ENCODE results near the gene TRIM62. TPM values are rescaled to one million over a fixed set of nuclear protein-coding genes. Genes with fewer than 3 reads are reported as not detected.
"Not testable (repeated sequence)": the region's sequence is repeated elsewhere in the genome, so short reads cannot be mapped to it uniquely, and the experiment has no call there.

The TRIM62 gene
- total RNA-seq, 1 donor from 2014 or later, result 16.1 TPM

DNA sequence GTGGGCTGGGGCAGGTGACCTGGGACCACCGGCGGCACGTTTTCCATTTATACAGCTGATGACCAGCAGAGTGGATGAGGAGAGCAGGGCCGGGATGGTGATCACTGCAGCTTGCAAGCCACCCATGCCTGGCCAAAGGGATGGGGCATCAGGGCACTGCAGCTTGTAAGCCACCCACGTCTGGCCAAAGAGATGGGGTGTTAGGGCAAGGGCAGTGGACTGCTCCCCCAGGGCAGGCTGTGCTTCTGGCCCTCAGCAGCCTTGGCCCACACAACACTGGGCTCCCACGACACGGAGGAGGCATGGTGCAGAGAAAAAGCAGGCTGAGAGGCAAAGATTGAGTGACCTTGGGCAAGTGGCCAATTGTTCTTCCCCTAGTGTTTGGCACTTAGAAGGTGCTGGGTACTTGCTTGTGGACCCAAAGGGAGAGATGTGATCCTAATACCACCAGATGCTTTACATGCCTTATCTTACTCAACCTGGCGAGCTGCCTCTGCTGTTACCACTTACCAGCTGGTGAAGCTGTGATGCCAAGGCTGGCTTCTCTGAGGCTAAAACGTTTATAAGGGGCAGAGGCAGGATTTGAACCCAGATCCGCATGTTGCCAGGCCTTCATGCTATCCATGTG, 48.3 kb downstream of the TRIM62 start:
- no peak for DNase-seq (ENCODE audit: low spot score)

GRCh38 chr1:33132549-33132948, 49.3 kb downstream of the TRIM62 start:
- DNase-seq (ENCODE audit: low spot score), result no peak

GRCh38 chr1:33131191-33131590, 50.7 kb downstream of the TRIM62 start:
- DNase-seq (ENCODE audit: low spot score), result peak; percentile 1

- peak; percentile 19 for DNase-seq (ENCODE audit: low spot score)
Observed at GRCh38 chr1:33130297-33130696, 51.5 kb downstream of the TRIM62 start.

GRCh38 chr1:33128781-33129180, 53.1 kb downstream of the TRIM62 start:
- peak; percentile 27 for DNase-seq (ENCODE audit: low spot score)

DNA sequence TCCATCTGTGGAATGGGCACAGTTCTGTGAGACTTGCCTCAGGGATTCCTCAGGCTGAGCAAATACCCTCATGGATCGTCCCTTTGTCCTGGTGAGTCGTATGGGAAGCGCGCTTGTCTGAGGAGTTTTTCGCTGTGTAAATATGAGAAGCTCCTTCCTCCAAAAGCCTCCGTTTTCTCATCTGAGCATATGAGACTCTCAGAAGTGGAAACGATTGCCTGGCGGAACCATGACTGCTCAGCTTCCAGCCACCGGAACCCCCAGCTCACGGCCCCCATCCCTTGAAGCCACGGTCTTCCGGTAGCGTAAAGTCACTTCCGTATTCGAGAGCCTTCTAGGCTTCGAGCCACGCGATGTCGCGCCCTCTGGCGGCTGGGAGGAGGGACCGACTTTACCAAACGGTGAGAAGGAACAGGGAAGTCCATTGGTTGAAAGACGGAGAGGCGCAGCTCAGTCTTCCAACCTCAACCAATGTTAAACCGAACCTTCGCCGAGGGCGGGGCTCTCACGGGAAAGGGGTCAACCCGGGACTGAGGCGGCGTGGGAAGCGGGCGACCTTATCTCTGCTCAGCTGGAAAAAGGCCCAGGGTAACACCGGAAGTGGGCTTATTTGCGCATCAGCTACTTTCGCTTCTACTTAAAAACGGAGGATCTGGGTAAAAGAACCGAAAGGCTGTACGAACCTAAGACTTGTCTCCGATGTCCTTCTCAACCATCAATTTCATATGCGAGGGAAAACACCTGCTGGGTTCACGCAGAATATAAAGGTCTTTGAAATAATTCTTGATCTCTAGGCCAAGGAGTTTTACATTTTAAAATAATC, 54.6 kb downstream of the TRIM62 start:
- DNase-seq (ENCODE audit: low spot score), result peak; percentile 99

- DNase-seq (ENCODE audit: low spot score), result peak; percentile 39
Observed at GRCh38 chr1:33126411-33127000, 55.3 kb downstream of the TRIM62 start.

DNA sequence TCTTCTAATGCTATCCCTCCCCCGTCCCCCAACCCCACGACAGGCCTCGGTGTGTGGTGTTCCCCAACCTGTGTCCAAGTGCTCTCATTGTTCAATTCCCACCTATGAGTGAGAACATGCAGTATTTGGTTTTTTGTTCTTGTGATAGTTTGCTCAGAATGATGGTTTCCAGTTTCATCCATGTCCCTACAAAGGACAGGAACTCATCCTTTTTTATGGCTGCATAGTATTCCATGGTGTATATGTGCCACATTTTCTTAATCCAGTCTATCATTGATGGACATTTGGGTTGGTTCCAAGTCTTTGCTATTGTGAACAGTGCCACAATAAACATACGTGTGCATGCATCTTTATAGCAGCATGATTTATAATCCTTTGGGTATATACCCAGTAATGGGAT, 57.2 kb downstream of the TRIM62 start:
- peak; percentile 31 for DNase-seq (ENCODE audit: low spot score)

DNA sequence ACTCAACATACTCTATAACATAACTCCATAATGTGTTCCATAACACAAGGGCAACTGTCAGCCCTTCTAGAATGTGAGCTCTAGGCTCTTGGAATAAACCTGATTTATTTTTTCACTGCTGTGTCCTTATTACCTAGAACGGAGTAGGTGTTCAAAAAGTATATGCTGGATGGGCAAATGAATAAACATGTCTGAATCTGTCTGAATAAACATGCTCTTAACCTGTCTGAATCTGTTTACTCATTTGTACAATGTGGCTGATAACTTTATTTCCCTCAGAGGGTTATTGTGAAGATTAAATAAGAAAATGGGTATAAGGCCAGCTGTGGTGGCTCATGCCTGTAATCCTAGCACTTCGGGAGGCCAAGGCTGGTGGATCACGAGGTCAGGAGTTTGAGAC, 58.6 kb downstream of the TRIM62 start:
- no peak for DNase-seq (ENCODE audit: low spot score)

DNA sequence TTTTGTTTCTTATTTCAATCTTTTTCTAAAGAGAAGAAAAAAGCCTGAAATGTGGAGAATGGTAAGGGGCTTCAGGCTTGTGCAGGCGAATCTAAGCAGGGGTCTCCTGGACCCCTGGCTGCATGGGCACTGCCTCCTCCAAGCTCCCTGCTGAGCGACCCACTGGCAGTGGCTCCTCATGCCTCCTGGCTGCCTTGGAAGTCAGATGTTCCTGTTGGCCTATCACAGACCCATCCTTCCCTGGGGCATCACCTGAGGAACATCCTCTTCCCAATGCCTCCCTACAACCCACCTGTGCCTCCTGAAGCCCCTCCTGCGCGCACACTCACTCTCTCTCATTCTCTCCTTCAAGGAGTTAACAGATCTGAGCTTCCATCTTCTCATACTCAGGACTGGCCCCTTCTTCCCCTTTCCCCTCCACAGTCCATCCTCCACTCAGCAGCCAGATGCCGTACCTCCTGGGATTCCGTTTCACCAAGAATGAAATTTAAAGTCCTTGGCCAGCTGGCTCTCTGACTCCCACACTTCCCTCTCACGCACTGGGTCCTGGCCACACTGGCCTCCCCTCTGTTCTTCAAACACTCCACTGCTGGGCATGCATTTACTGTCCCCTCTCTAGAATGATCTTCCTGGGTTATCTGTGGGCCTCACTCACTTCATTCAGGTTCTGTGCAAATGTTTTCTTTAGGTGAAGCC, 59.2 kb downstream of the TRIM62 start:
- DNase-seq (ENCODE audit: low spot score), result peak; percentile 29

DNA sequence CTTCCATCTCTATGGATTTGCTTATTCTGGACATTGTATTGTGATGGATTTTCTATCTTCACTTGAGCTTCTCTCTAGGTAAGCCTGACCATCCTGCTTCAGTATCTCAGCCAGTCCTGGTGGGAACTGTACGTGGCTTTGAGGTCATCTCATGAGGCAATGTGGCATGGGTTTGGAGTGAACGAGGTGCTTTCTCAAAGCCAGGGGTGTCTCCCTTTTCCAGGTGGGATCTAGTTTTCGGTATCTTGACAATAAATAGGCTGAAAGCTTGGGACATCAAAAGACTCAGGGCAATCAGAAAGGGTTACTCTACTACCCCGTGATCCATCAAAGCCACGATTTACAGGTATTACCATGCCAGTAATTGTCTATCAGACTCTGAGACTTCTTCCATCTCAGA, 60.1 kb downstream of the TRIM62 start:
- DNase-seq (ENCODE audit: low spot score), result peak; percentile 15

GRCh38 chr1:33120436-33121231, 61.2 kb downstream of the TRIM62 start:
- DNase-seq (ENCODE audit: low spot score), result peak; percentile 29

- peak; percentile 39 for DNase-seq (ENCODE audit: low spot score)
Observed at GRCh38 chr1:33119532-33120217, 62.2 kb downstream of the TRIM62 start.

DNA sequence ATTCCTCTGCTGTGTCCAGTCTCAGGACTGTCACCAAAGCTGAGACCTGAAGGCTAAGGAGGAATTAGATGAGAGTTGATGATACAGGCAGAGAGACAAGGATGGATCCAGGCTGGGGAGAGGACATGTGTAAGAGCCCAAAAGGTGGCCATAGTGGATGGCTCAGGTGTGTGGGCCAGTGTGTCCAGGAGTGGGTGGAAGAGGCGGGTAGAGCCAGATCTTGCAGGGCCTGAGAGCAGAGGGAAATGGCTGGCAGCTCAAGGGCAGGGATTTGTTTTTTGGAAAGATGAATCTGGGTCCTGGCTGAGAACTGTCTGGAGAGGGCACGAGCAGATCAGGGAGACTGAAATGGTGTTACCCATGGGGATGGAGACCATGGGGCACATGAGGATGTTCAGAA, 62.8 kb downstream of the TRIM62 start:
- DNase-seq (ENCODE audit: low spot score), result peak; percentile 17

DNA sequence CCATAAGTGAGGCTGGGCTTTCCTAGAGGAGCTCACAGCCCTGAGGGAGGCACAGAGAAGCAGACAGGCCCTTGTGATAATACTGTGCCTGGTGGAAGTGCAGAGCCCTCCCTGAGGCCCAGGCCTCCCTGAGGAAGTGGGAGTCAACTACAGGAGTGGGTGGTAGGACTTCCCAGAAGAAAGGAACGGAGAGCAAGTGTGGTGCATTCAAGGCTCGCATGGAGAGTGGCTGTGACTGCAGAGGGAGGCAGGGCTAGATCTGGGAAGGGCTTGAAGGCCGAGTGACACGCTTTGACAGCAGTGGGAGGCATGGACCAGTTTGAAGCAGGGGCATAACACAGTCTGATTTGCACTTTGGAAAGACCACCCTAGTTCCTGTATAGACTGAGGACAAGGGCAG, 63.6 kb downstream of the TRIM62 start:
- DNase-seq (ENCODE audit: low spot score), result no peak

- peak; percentile 29 for DNase-seq (ENCODE audit: low spot score)
Observed at GRCh38 chr1:33117440-33118085, 64.3 kb downstream of the TRIM62 start.

DNA sequence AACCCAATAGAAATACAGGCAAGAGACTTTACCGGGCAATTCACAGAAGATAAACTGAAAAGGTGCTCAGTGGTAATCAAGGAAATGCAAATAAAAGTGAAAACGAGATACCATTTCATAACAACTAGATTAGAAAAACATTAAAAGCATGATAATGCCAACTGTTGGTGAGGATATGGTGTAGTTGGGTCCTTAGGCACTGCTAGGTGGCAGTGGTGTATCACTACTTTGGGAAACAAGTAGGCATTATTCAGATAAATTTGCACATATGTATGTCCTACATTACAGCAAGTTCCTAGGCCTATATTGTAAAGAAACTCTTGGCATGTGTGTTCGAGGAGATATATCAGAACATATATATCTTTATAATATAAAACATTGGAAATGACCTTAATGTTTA, 69.9 kb downstream of the TRIM62 start:
- peak; percentile 8 for DNase-seq (ENCODE audit: low spot score)

DNA sequence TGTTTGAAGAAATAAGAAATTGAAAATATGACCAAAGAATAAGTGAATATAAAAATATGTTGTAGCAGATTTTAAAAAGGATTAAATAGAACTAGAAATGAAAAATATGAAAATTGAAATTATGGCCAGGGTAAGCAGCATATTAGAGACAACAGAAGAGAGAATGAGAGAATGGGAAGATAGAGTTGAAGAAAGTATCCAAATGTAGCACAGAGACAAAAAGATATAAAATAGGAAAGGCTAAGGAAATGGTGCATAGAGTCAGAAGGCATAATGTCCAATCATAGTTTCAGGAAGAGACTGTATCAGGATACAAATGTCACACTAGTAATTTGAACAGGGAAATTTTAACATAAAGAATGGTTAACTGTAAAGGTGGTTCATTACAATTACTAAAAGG, 71.4 kb downstream of the TRIM62 start:
- no peak for DNase-seq (ENCODE audit: low spot score)

DNA sequence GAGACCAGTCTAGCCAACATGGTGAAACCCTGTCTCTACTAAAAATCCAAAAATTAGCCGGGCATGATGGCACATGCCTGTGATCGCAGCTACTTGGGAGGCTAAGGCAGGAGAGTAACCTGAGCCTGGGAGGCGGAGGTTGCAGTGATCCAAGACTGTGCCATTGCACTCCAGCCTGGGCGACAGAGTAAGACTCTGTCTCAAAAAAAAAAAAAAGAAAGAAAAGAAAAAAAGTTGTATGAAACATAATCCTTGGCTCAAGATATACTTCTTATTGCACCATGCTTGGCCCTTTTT, 81.8 kb downstream of the TRIM62 start:
- DNase-seq (ENCODE audit: low spot score), result not testable (repeated sequence)

DNA sequence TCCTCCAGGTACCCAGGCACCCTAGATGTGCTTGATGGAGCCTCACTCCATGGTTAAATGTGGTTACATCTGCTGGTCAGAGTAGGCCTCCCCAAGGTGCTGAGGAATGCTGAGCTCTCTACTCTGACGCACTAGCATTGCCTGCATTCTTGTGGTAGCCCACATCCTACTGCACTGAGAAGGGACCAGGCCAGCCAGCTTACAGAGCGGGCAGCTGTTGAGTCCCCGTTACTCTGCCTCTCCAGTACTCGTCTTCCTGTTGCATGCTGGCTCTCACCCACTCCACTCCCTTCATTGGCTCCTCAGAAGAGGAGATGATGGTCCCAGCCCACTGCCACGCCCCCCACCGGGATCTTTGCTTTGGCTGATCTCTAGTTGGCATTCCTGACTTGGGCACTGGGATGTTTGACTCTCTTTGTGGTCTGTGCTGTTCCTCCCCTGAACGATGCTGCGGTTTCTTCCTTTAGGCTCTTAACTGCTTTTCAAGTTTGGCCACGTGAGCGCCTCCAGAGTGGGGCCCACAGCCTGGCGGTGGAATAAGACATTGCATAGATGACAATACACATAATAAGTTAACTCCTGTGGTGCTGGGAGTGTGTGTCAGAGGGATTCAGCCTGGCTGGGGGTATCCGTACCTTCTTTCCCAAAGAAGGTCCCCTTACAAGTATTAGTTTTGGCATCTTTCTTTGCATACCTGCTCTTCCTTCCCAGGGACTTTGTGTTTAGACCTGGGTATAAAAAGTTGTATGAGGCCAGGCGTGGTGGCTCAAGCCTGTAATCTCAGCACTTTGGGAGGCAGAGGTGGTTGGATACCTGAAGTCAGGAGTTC, 82.3 kb downstream of the TRIM62 start:
- peak; percentile 52 for DNase-seq (ENCODE audit: low spot score)

All from ureter (tissue), 1 donor.